Smooth muscle cell (in vitro differentiated cells): ENCODE data around the gene NCAM1. TPM values are rescaled to one million over a fixed set of nuclear protein-coding genes. Genes with fewer than 3 reads are reported as not detected.

ENCODE experiments used
- DNase-seq: peaks from one replicate; lab custom pipeline; 2025; ENCODE audit not compliant: unreplicated experiment; lab: John Stamatoyannopoulos, UW
- H2AFZ ChIP-seq: fragments of 200-600 bp; sonication (generic); 2 replicates; pipeline ENCODE4 v1.6.0; 2016; ENCODE audit warnings: antibody characterized with exemption, low read depth, mild to moderate bottlenecking
- H3F3A ChIP-seq: fragments of 200-600 bp; sonication (generic); 2 replicates; pipeline ENCODE4 v1.6.0; 2017; ENCODE audit warnings: antibody characterized with exemption, low read depth
- H3K27ac ChIP-seq: fragments of 200-600 bp; sonication (generic); 2 replicates; pipeline ENCODE4 v1.5.1; 2016; ENCODE audit warnings: low read depth, mild to moderate bottlenecking
- H3K27me3 ChIP-seq: fragments of 200-600 bp; sonication (generic); 2 replicates; pipeline ENCODE4 v1.6.1; 2016; ENCODE audit warnings: low read depth, mild to moderate bottlenecking
- H3K36me3 ChIP-seq: fragments of 200-600 bp; sonication (generic); 2 replicates; pipeline ENCODE4 v1.5.1; 2016; ENCODE audit warnings: low read depth
- H3K4me1 ChIP-seq: fragments of 200-600 bp; sonication (generic); 2 replicates; pipeline ENCODE4 v1.5.1; 2016; ENCODE audit warnings: low read depth
- H3K4me2 ChIP-seq: fragments of 200-600 bp; sonication (generic); 2 replicates; pipeline ENCODE4 v1.6.0; 2016; ENCODE audit warnings: mild to moderate bottlenecking
- H3K4me3 ChIP-seq: fragments of 200-600 bp; sonication (generic); 2 replicates; pipeline ENCODE4 v1.5.1; 2016; ENCODE audit warnings: mild to moderate bottlenecking
- H3K79me2 ChIP-seq: fragments of 200-600 bp; sonication (generic); 2 replicates; pipeline ENCODE4 v1.6.0; 2016; ENCODE audit warnings: low read depth, mild to moderate bottlenecking
- H3K9ac ChIP-seq: fragments of 200-600 bp; sonication (generic); 2 replicates; pipeline ENCODE4 v1.6.0; 2016; ENCODE audit warnings: low read depth
- H3K9me3 ChIP-seq: fragments of 200-600 bp; sonication (generic); replicated peaks from 2 replicates; pipeline ENCODE4 v1.5.1; 2016; ENCODE audit warnings: low read depth
- H4K20me1 ChIP-seq: fragments of 200-600 bp; sonication (generic); 2 replicates; pipeline ENCODE4 v1.6.0; 2016; ENCODE audit warnings: low read depth
- WGBS: methylation state at CpG from one replicate; pipeline ENCODE4 v1.1.7; 2016; ENCODE audit warnings: low lambda C conversion rate; 5-methylcytosine and 5-hydroxymethylcytosine counted together
- polyA plus RNA-seq: library from polyadenylated mRNA; unstranded; fragments of >200 nt; fragmentation: Nextera tagmentation; extraction: Ambion mirVana; gene quantifications from 2 replicates; pipeline ENCODE4 v1.2.1, GENCODE V29; 2016
- total RNA-seq: library from RNA; depleted of rRNA; stranded (reverse); fragments of >200 nt; gene quantifications from 2 replicates; pipeline ENCODE4 v1.2.3, GENCODE V29; 2014
- TF ChIP-seq, protein P1 (sequence below): fragments of 200-600 bp; sonication (generic); IDR thresholded peaks from 2 replicates; pipeline ENCODE4 v1.5.1; 2017; ENCODE audit warnings: borderline replicate concordance, mild to moderate bottlenecking, antibody characterized with exemption; ENCODE audit not compliant: insufficient read depth, poor library complexity, severe bottlenecking

NCAM1 gene
- total and polyA plus RNA-seq, 2 experiments from 2014 or later = 8.1 to 12.0 TPM

GRCh38 chr11:113001709-113002108, 40.5 kb downstream of the NCAM1 start:
- Histone ChIP-seq H3K9me3 (no peaks in the 10 kb centered on the region), H3F3A (no peaks in the 10 kb centered on the region), H3K4me1 (no peaks in the 10 kb centered on the region), H2AFZ (no peak overlapping the region), H3K4me2 (no peak overlapping the region), H3K27ac (no peak overlapping the region), H4K20me1 (no peaks in the 10 kb centered on the region), H3K36me3 (no peaks in the 10 kb centered on the region), H3K4me3 (no peak overlapping the region), H3K9ac (no peak overlapping the region), H3K27me3 (no peaks in the 10 kb centered on the region), H3K79me2 (no peaks in the 10 kb centered on the region)
- DNase-seq = no peak
- TF ChIP-seq, protein P1, sequence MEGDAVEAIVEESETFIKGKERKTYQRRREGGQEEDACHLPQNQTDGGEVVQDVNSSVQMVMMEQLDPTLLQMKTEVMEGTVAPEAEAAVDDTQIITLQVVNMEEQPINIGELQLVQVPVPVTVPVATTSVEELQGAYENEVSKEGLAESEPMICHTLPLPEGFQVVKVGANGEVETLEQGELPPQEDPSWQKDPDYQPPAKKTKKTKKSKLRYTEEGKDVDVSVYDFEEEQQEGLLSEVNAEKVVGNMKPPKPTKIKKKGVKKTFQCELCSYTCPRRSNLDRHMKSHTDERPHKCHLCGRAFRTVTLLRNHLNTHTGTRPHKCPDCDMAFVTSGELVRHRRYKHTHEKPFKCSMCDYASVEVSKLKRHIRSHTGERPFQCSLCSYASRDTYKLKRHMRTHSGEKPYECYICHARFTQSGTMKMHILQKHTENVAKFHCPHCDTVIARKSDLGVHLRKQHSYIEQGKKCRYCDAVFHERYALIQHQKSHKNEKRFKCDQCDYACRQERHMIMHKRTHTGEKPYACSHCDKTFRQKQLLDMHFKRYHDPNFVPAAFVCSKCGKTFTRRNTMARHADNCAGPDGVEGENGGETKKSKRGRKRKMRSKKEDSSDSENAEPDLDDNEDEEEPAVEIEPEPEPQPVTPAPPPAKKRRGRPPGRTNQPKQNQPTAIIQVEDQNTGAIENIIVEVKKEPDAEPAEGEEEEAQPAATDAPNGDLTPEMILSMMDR = no peak
- 84% methylated on average over 5 of the region's 5 CpGs for WGBS

- 78% methylated on average over 2 of the region's 2 CpGs for WGBS
- Histone ChIP-seq H3K4me3 (no peak overlapping the region), H3K9ac (no peak overlapping the region), H3K27me3 (no peaks in the 10 kb centered on the region), H3K9me3 (no peaks in the 10 kb centered on the region), H2AFZ (no peak overlapping the region), H3K4me1 (peaks cover 5% of the 10 kb centered on the region), H3K79me2 (no peaks in the 10 kb centered on the region), H3K4me2 (no peak overlapping the region), H3K36me3 (no peaks in the 10 kb centered on the region), H3K27ac (no peak overlapping the region), H3F3A (no peaks in the 10 kb centered on the region), H4K20me1 (no peaks in the 10 kb centered on the region)
- TF ChIP-seq, protein P1 = no peak
- no peak for DNase-seq
These were observed 45.8 kb downstream of the NCAM1 start for GRCh38 chr11:113006896-113007445.

DNA sequence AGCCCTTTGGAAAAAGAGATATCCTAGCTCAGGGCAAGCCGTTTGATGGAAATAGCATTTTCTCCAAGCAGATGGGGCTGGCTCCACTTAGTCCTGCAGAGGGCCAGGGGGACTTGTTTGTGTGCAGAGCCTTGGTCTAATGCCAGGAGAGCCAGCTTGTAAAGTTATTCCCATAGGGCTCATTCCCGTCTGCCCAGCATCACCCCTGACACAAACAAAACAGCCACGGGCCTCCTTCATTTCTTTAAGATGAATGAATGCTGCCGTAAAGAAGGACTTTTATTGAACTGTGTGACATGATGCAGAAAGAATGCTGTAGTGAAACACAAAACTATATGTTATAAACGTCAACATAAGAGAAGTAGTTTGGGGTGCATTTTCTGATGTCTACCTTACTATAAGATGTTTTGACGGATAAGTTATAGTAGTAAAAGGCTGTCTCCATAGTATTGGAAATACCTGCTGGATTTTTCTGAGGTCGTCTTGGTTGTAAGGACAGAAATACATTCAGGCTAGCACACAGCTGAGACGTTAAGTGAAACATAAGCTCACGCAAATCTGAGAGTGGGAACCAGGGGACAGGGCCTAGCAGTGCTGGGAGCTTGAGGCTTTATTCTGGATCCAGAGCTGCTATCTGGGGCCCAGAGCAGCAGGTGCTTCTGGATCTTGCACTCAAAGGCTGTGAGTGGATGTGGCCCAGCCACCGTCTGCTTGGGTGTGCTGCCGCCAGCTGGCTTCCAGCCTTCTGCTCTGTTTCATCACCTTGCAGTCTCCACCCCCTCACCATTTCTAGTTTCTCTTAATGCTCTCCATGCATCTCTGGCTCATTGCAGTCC, 53.3 kb downstream of the NCAM1 start:
- WGBS = 49% methylated on average over 11 of the region's 11 CpGs

More for the DNA sequence above, 53.3 kb downstream of the NCAM1 start:
- peaks cover 5% of the 10 kb centered on the region for H3K79me2 ChIP-seq
- H3K4me2 ChIP-seq = no peak overlapping the region
- H3F3A ChIP-seq = no peaks in the 10 kb centered on the region
- no peak overlapping the region for H3K4me3 ChIP-seq
- H3K9me3 ChIP-seq = no peaks in the 10 kb centered on the region
- no peak overlapping the region for H3K27ac ChIP-seq
- no peak overlapping the region for H3K9ac ChIP-seq
- no peaks in the 10 kb centered on the region for H3K27me3 ChIP-seq
- H3K36me3 ChIP-seq = no peaks in the 10 kb centered on the region
- H4K20me1 ChIP-seq = no peaks in the 10 kb centered on the region
- H2AFZ ChIP-seq = no peak overlapping the region
- H3K4me1 ChIP-seq = no peaks in the 10 kb centered on the region
- TF ChIP-seq, protein P1 = no peak
- peak; percentile 7 for DNase-seq
